HG02970 (cell line): ENCODE data around the gene CXCL11.
"Not testable (repeated sequence)": the region's sequence is repeated elsewhere in the genome, so short reads cannot be mapped to it uniquely, and the experiment has no call there.

Source experiments
- ATAC-seq: cut with Tn5 transposase; IDR thresholded peaks from one replicate; pipeline ENCODE4 v1.9.1; 2021; ENCODE audit warnings: mild to moderate bottlenecking, moderate library complexity, moderate number of reproducible peaks; ENCODE audit not compliant: unreplicated experiment, low FRiP score

The CXCL11 gene

DNA sequence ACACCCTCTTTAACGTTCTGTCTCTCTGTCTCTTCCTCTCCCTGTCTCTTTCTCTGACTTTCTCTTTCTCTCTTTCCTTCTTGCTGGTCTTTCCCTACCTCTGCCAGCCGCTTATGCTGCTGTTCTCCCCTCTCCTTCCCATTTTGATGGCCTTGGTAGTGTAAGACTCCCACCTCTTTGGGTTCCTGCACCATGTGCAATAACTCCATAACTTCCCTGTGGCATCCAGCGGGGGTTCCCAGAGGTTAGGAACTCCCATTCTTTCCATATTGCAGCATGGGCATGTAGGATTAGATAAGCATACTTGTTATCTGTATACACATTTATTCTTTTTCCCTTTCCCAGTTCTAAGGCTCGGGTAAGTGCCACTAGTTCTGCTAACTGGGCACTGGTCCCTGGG is 8.8 kb upstream of the CXCL11 start:
- not testable (repeated sequence) for ATAC-seq

GRCh38 chr4:76043306-76043705 is 7.4 kb upstream of the CXCL11 start:
- ATAC-seq, result not testable (repeated sequence)

DNA sequence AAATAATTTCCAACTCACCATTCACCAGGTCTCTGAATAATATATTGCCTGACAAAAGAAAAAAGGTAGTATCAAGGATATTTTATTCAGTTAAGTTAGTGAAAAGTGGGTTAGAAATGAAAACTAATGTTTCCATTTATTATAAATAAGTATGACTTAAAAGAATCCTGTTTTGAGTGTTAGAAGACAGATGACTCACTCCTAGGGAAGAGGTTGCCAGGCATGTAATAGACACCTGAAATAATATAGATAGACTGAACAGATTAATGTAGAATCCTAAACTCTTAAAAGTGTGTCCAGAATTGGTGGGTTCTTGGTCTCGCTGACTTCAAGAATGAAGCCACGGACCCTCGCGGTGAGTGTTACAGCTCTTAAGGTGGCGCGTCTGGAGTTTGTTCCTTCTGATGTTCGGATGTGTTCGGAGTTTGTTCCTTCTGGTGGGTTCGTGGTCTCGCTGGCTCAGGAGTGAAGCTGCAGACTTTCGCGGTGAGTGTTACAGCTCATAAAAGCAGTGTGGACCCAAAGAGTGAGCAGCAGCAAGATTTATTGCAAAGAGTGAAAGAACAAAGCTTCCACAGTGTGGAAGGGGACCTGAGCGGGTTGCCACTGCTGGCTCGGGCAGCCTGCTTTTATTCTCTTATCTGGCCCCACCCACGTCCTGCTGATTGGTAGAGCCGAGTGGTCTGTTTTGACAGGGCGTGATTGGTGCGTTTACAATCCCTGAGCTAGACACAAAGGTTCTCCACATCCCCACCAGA is 6.5 kb upstream of the CXCL11 start:
- not testable (repeated sequence) for ATAC-seq

DNA sequence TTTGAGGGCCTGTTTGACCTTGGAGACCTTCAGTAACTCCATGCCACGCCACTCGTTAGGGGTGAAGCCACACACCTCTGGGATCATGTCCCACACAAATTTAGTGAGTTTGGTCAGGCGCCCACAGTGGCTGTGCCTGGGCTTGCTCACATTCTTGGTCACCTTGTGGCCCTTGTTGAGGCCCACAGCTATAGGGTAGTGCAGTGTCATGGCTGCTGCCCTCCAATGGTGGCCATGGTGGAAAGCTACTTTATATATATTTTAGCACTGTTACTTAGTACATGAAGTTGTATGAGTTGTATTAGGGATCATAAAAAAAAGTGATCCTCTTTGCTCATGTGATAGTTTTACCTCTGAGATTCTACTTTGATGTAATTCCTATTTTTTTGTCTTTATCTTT is 985 bp upstream of the CXCL11 start:
- no peak for ATAC-seq

GRCh38 chr4:76035141-76035540 is 729 bp downstream of the CXCL11 start:
- no peak for ATAC-seq

DNA sequence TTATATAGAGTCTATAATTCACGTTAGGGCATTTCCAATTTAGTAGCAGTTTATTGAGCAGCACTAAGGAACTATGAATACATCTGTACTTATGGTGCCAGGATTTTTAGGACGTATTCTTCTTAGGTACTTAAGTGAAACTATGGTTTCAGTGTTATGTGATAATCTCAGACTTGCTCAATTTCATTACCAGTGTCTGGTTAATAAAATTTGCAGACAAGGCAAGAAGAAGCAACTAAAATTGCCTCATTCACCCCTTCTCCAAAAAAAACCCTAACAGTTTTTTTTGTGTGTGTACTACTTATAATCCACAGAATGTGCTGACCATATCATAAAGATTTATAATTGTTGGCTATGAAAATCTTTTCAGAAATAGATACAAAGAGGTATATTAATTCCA is 6.6 kb downstream of the CXCL11 start:
- ATAC-seq, result no peak

- no peak for ATAC-seq
Measured at GRCh38 chr4:76028350-76028765, 7.5 kb downstream of the CXCL11 start.

GRCh38 chr4:76024065-76024464 is 11.8 kb downstream of the CXCL11 start:
- no peak for ATAC-seq

GRCh38 chr4:76023389-76023788 is 12.5 kb downstream of the CXCL11 start, which contains the start of gene CXCL10:
Gene CXCL10 (minus strand): TSS chr4:76023497. CDS start chr4:76023431, 66 bp downstream.
- ATAC-seq, result no peak

GRCh38 chr4:76022677-76023076 is 13.2 kb downstream of the CXCL11 start:
- no peak for ATAC-seq

DNA sequence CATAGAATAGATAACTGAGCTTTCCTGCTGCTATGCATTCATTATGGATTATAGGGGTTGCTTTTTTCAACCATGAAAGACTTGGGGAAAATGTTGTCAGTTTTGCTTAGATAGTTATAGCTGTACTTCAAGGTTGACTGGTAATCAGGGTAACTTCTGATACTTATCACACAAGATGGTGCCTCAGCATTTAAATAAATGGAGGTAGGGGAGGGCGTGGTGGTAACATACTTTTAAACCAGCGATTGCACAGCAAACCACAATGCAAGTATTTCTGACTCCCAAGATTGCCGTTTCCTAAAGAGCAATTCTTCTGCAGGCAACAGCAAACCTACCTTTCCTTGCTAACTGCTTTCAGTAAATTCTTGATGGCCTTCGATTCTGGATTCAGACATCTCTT is 13.8 kb downstream of the CXCL11 start:
- ATAC-seq, result no peak

GRCh38 chr4:76017056-76017686 is 18.7 kb downstream of the CXCL11 start:
- ATAC-seq, result no peak

DNA sequence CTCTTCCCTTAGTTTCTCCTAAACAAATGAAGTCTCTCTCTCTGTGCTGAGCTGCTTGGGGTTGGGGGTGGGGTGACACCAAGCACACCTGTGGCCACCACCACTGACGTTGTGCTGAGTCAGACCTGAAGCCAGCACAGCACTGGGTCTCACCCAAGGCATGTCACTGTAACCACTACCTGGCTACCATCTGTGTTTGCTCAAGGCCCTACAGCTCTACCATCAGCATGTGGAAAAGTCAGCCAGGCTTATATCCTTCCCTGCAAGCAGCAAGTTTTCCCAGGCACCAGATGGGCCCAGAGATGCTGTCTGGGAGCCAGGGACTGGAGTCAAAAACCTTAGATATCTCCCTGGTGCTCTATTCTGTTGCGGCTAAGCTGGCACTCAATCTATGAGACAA is 19.5 kb downstream of the CXCL11 start:
- no peak for ATAC-seq

- ATAC-seq, result no peak
Measured at GRCh38 chr4:76013540-76013939, 22.3 kb downstream of the CXCL11 start.

- no peak for ATAC-seq
Measured at GRCh38 chr4:76012388-76012801, 23.5 kb downstream of the CXCL11 start.

DNA sequence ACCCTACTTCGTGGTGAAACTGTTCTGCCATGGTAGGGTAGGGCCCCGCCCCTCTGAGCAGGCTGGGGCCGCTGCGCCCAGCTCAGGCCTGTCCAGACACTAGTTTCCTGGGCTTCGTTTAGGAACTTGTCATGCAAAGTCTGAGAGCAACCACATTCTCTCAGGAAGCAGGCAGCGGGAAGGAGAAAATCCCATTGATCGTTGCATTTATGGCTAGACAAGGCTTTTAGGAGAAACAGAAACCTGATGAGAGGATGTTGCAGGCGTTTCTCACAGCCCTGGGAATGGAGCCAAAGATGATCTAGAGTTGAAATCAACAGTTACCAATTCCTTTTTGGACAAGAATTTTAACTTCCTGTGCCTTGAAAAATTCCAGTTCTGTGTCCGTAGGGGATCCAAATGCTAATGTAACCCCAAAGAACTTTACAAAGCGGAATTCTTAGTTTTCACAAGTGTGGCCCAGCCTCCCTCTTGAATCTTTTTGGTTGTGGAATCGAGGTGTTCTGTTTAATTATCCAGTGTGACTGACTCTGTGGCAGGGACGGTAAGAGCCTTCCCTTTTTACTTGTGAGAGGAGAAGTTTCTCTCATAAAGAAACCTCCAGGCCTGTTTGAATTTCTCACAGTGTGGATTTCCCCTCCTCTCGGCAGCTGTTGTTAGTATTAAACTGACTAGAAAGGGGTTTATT is 24.0 kb downstream of the CXCL11 start:
- ATAC-seq, result no peak

GRCh38 chr4:76011018-76011670 is 24.7 kb downstream of the CXCL11 start:
- ATAC-seq, result no peak

DNA sequence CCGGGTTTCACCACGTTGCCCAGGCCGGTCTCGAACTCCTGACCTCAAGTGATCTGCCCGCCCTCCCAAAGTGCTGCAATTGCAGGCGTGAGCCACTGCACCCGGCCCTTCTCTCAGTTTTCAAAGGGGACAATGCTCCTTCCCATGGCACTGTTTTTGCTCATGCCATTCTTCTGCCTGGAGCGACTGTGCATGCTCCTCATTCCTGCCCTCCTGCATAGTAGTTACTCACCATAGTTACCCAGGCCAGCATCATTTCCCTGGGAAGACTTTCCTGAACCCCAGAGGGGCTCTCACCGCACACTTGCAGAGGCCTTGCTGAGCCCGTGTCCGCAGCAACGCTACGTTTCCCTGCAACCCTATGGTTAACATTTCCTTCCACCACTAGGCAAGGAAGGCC is 25.3 kb downstream of the CXCL11 start:
- no peak for ATAC-seq

- no peak for ATAC-seq
Measured at GRCh38 chr4:76009311-76009710, 26.6 kb downstream of the CXCL11 start.

DNA sequence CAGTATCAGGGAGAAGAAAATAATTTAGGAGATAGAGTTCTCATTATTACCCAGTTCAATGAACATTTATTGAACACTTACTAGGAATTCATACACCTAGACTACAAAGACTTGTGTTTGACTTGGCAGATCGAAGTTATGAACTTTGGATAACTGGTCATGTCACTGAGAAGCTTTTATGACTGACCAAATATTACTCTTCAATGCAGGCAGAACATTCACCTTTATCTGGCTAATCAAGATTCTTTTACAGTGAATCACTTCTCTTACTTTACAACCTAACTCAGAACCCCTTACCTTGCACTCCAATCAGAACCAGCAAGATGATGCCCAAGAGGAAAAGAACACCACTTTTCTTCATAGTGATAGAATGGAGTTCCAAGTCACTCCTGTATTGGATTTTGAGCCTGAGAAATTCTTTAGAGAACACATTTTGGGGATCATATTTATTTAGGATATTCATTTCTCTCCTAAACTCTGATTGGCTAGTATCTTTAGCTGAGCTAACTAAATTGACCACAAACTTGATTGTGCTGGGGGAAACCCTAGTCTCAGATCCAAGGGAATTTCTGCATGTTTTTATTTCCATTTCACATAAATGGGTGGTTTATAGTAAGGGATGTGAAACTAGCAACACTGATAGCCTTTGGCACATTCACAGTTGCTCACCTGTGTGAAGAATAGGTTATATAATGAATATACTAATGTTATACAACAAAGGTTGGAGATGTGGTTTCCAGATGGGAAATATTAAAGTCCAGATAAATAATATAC is 28.6 kb downstream of the CXCL11 start, which contains the start of gene CXCL9:
CXCL9 (minus strand) TSS at position 421 of the 774 bp plus-strand sequence; CDS start at position 361, 60 bp downstream.
- ATAC-seq, result no peak
